Measurements from ENCODE around the gene PIF1.
"Not testable (repeated sequence)": the region's sequence is repeated elsewhere in the genome, so short reads cannot be mapped to it uniquely, and the experiment has no call there.

Gene PIF1

GRCh38 chr15:64809649-64810496 is 15.6 kb downstream of the PIF1 start:
- DNase-seq = peak; percentile 41

GRCh38 chr15:64808785-64809453 is 16.5 kb downstream of the PIF1 start:
- no peak for DNase-seq

- no peak for DNase-seq
These were observed 17.7 kb downstream of the PIF1 start for GRCh38 chr15:64807751-64808222.

GRCh38 chr15:64807051-64807749 is 18.2 kb downstream of the PIF1 start:
- no peak for DNase-seq

- no peak for DNase-seq
These were observed 18.9 kb downstream of the PIF1 start for GRCh38 chr15:64806509-64806908.

- no peak for DNase-seq
These were observed 20.8 kb downstream of the PIF1 start for GRCh38 chr15:64804619-64805018.

- DNase-seq = no peak
These were observed 21.9 kb downstream of the PIF1 start for GRCh38 chr15:64803526-64803925.

- no peak for DNase-seq
These were observed 25.0 kb downstream of the PIF1 start for GRCh38 chr15:64800476-64800875.

- DNase-seq = not testable (repeated sequence)
These were observed 26.5 kb downstream of the PIF1 start for GRCh38 chr15:64798905-64799304.

- DNase-seq = not testable (repeated sequence)
These were observed 29.5 kb downstream of the PIF1 start for GRCh38 chr15:64795921-64796320.

GRCh38 chr15:64795299-64795698 is 30.1 kb downstream of the PIF1 start:
- DNase-seq = not testable (repeated sequence)

GRCh38 chr15:64792282-64792681 is 33.2 kb downstream of the PIF1 start:
- no peak for DNase-seq

- no peak for DNase-seq
These were observed 34.0 kb downstream of the PIF1 start for GRCh38 chr15:64791401-64791800.

GRCh38 chr15:64783796-64784195 is 41.7 kb downstream of the PIF1 start:
- DNase-seq = no peak

- DNase-seq = no peak
These were observed 42.7 kb downstream of the PIF1 start for GRCh38 chr15:64782751-64783150.

- no peak for DNase-seq
These were observed 44.1 kb downstream of the PIF1 start for GRCh38 chr15:64781299-64781698.

- DNase-seq = no peak
These were observed 44.8 kb downstream of the PIF1 start for GRCh38 chr15:64780600-64781156.

- no peak for DNase-seq
These were observed 45.8 kb downstream of the PIF1 start for GRCh38 chr15:64779630-64780029.

- no peak for DNase-seq
These were observed 46.4 kb downstream of the PIF1 start for GRCh38 chr15:64779024-64779423.

GRCh38 chr15:64776402-64776786 is 49.1 kb downstream of the PIF1 start:
- no peak for DNase-seq

- DNase-seq = no peak
These were observed 49.7 kb downstream of the PIF1 start, which contains the start of gene RBPMS2 for GRCh38 chr15:64775551-64776401. Gene RBPMS2 (minus strand): TSS chr15:64775589. CDS start chr15:64775319, 270 bp downstream.
